H9 (cell line): ENCODE results near the gene MSI2. TPM values are rescaled to one million over a fixed set of nuclear protein-coding genes. Genes with fewer than 3 reads are reported as not detected.

Experiments
- DNase-seq: peaks from one replicate; pipeline ENCODE4 v3.0.0-alpha.2; 2017
- H2AFZ ChIP-seq: one replicate; pipeline ENCODE4 v1.6.1; 2013; ENCODE audit warnings: mild to moderate bottlenecking, low read length, control low read depth, moderate library complexity
- H2AK5ac ChIP-seq: 2 replicates; pipeline ENCODE4 v1.6.1; 2013; ENCODE audit warnings: low read length, control low read depth, mixed read lengths; ENCODE audit not compliant: insufficient read length
- H2BK120ac ChIP-seq: one replicate; pipeline ENCODE4 v1.6.1; 2013; ENCODE audit warnings: low read depth, mild to moderate bottlenecking, low read length, control low read depth, inconsistent platforms; ENCODE audit not compliant: poor library complexity, severe bottlenecking
- H2BK12ac ChIP-seq: 2 replicates; pipeline ENCODE4 v1.6.1; 2013; ENCODE audit warnings: low read length, control low read depth, mixed read lengths, low read depth; ENCODE audit not compliant: insufficient read length
- H2BK15ac ChIP-seq: 2 replicates; pipeline ENCODE4 v1.6.1; 2013; ENCODE audit warnings: low read depth, low read length, control low read depth
- H2BK20ac ChIP-seq: one replicate; pipeline ENCODE4 v1.6.1; 2013; ENCODE audit warnings: low read depth, mild to moderate bottlenecking, low read length, control low read depth, inconsistent platforms; ENCODE audit not compliant: poor library complexity, severe bottlenecking
- H2BK5ac ChIP-seq: 2 replicates; pipeline ENCODE4 v1.6.1; 2013; ENCODE audit warnings: low read length, control low read depth, mixed read lengths; ENCODE audit not compliant: insufficient read length
- H3K14ac ChIP-seq: 2 replicates; pipeline ENCODE4 v1.6.1; 2013; ENCODE audit warnings: low read length, control low read depth; ENCODE audit not compliant: insufficient read depth
- H3K18ac ChIP-seq: 2 replicates; pipeline ENCODE4 v1.6.1; 2013; ENCODE audit warnings: low read depth, mild to moderate bottlenecking, mixed read lengths, low read length, control low read depth; ENCODE audit not compliant: insufficient read length
- H3K23ac ChIP-seq: 2 replicates; pipeline ENCODE4 v1.6.1; 2013; ENCODE audit warnings: low read length, control low read depth, mixed read lengths, low read depth; ENCODE audit not compliant: insufficient read length
- H3K23me2 ChIP-seq: 2 replicates; pipeline ENCODE4 v1.6.1; 2013; ENCODE audit warnings: low read depth, mild to moderate bottlenecking, mixed read lengths, low read length, control low read depth; ENCODE audit not compliant: insufficient read length, poor library complexity, severe bottlenecking
- H3K27ac ChIP-seq: 2 replicates; pipeline ENCODE4 v1.5.1; 2013; ENCODE audit warnings: low read length, control low read depth, mixed read lengths, low read depth; ENCODE audit not compliant: insufficient read length
- H3K27me3 ChIP-seq: 2 replicates; pipeline ENCODE4 v1.6.1; 2013; ENCODE audit warnings: low read length, control low read depth, inconsistent platforms; ENCODE audit not compliant: insufficient read depth
- H3K4ac ChIP-seq: 2 replicates; pipeline ENCODE4 v1.6.1; 2013; ENCODE audit warnings: low read depth, mild to moderate bottlenecking, control low read depth, inconsistent platforms, low read length, moderate library complexity
- H3K4me1 ChIP-seq: 2 replicates; pipeline ENCODE4 v1.6.1; 2013; ENCODE audit warnings: low read length, control low read depth, inconsistent platforms; ENCODE audit not compliant: insufficient read depth
- H3K4me2 ChIP-seq: 2 replicates; pipeline ENCODE4 v1.6.1; 2013; ENCODE audit warnings: low read length, control low read depth, mixed read lengths; ENCODE audit not compliant: insufficient read length, insufficient read depth
- H3K56ac ChIP-seq: 2 replicates; pipeline ENCODE4 v1.6.1; 2013; ENCODE audit warnings: low read depth, mild to moderate bottlenecking, mixed read lengths, low read length, control low read depth; ENCODE audit not compliant: insufficient read length
- H3K79me1 ChIP-seq: 2 replicates; pipeline ENCODE4 v1.6.1; 2013; ENCODE audit warnings: low read depth, mild to moderate bottlenecking, moderate library complexity, low read length, control low read depth, inconsistent platforms; ENCODE audit not compliant: insufficient read depth, poor library complexity, severe bottlenecking
- H3K79me2 ChIP-seq: 2 replicates; pipeline ENCODE4 v1.6.1; 2013; ENCODE audit warnings: low read length, control low read depth, inconsistent platforms; ENCODE audit not compliant: insufficient read depth
- H3K9ac ChIP-seq: 2 replicates; pipeline ENCODE4 v1.6.1; 2013; ENCODE audit warnings: low read length, control low read depth, mixed read lengths; ENCODE audit not compliant: insufficient read length; ENCODE audit errors: extremely low read depth
- H3K9me3 ChIP-seq: one replicate; pipeline ENCODE4 v1.6.1; 2013; ENCODE audit warnings: low read depth, low read length, inconsistent platforms; ENCODE audit not compliant: control insufficient read depth
- H3T11ph ChIP-seq: one replicate; pipeline ENCODE4 v1.6.1; 2013; ENCODE audit warnings: mild to moderate bottlenecking, low read length, control low read depth, inconsistent platforms
- H4K20me1 ChIP-seq: one replicate; pipeline ENCODE4 v1.6.1; 2013; ENCODE audit not compliant: control insufficient read depth, insufficient read length, insufficient read depth
- H4K5ac ChIP-seq: 2 replicates; pipeline ENCODE4 v1.6.1; 2013; ENCODE audit warnings: low read depth, mild to moderate bottlenecking, mixed read lengths, low read length, control low read depth; ENCODE audit not compliant: insufficient read length
- H4K8ac ChIP-seq: replicated peaks from 2 replicates; pipeline ENCODE4 v1.6.1; 2013; ENCODE audit warnings: low read length, control low read depth, mixed read lengths, low read depth; ENCODE audit not compliant: insufficient read length
- H4K91ac ChIP-seq: 2 replicates; pipeline ENCODE4 v1.6.1; 2013; ENCODE audit warnings: low read depth, mild to moderate bottlenecking, moderate library complexity, mixed read lengths, low read length, control low read depth; ENCODE audit not compliant: insufficient read length
- H3K27ac Mint-ChIP-seq, 3 experiments: 2 replicates in 2 of 3; 3 replicates in 1 of 3; pipeline ENCODE4 v1.8.0; 2020 to 2021; ENCODE audit warnings: mixed read lengths in 3 of 3, mild to moderate bottlenecking in 1 of 3, moderate library complexity in 1 of 3
- H3K27me3 Mint-ChIP-seq: 2 replicates; pipeline ENCODE4 v1.8.0; 2021; ENCODE audit warnings: low read depth, mild to moderate bottlenecking, moderate library complexity, mixed read lengths
- H3K36me3 Mint-ChIP-seq, 3 experiments: 2 replicates in 2 of 3; 3 replicates in 1 of 3; pipeline ENCODE4 v1.8.0; 2020 to 2021; ENCODE audit warnings: low read depth in 3 of 3, mixed read lengths in 3 of 3; ENCODE audit not compliant: insufficient read depth in 1 of 3
- H3K4me1 Mint-ChIP-seq, 2 experiments: 2 replicates each; pipeline ENCODE4 v1.8.0; 2020; ENCODE audit warnings: mixed read lengths in 2 of 2
- H3K4me3 Mint-ChIP-seq, 2 experiments: 2 replicates in 1 of 2; 3 replicates in 1 of 2; pipeline ENCODE4 v1.8.0; 2020 to 2021; ENCODE audit warnings: mild to moderate bottlenecking in 2 of 2, mixed read lengths in 2 of 2, moderate library complexity in 1 of 2
- H3K9me3 Mint-ChIP-seq, 2 experiments: 2 replicates in 1 of 2; 3 replicates in 1 of 2; pipeline ENCODE4 v1.8.0; 2020; ENCODE audit warnings: mild to moderate bottlenecking in 2 of 2, mixed read lengths in 2 of 2, moderate library complexity in 1 of 2
- WGBS: extraction: QIAGEN DNeasy Blood & Tissue Kit; methylation state at CpG from one replicate; pipeline ENCODE4 v1.1.7; 2013; ENCODE audit warnings: missing lambda C conversion rate, low lambda C conversion rate, mixed read lengths; ENCODE audit not compliant: insufficient read length; ENCODE audit errors: extremely low coverage; 5-methylcytosine and 5-hydroxymethylcytosine counted together
- total RNA-seq: library from RNA; stranded (reverse); gene quantifications from 2 replicates; pipeline ENCODE4 v1.2.1, GENCODE V29; 2021
- TF ChIP-seq, protein P1 (sequence below): fragments of 200-600 bp; sonication (generic); conservative IDR thresholded peaks from 3 replicates; pipeline ENCODE4 v1.8.0; 2021; ENCODE audit warnings: antibody characterized with exemption, mild to moderate bottlenecking

MSI2 gene
- total RNA-seq, 1 experiment from 2014 or later = 98.5 TPM

DNA sequence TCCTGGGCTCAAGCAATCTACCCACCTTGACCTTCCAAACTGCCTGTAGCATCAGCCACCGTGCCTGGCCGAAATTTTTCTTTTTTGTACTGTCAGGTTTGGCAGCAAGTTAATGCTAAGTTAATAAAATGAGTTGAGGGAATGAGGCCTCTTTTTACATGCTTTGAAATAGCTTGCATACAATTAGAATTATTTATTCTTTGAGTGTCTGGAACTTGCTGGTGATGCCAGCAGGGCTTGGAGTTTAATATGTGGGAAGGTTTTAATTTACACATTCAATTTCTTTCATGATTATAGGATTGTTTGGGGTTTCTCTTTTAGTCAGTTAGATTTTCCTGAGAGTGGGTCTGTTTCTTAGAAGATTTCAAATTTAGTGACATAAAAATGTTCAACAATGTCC lies 31.2 kb upstream of the MSI2 start:
- no CpG with 5 or more reads among the region's 2 CpGs for whole genome bisulfite sequencing
- Histone ChIP-seq H4K20me1 (no peaks in the 10 kb centered on the region), H2BK12ac (no peak overlapping the region), H3K23ac (no peak overlapping the region), H3K4me2 (no peak overlapping the region), H2AK5ac (no peak overlapping the region), H3K27ac (no peak overlapping the region), H2BK120ac (no peak overlapping the region), H2BK20ac (no peak overlapping the region), H3K23me2 (no peaks in the 10 kb centered on the region), H3K9me3 (no peaks in the 10 kb centered on the region), H3K14ac (no peak overlapping the region), H3T11ph (no peak overlapping the region), H3K79me2 (no peaks in the 10 kb centered on the region), H3K18ac (no peak overlapping the region), H3K27me3 (no peaks in the 10 kb centered on the region), H3K4ac (no peak overlapping the region), H3K56ac (no peak overlapping the region), H3K9ac (no peak overlapping the region), H4K8ac (no peak overlapping the region), H2BK15ac (no peak overlapping the region), H4K5ac (no peak overlapping the region), H4K91ac (no peak overlapping the region), H2BK5ac (no peak overlapping the region), H3K4me1 (no peaks in the 10 kb centered on the region), H3K79me1 (no peaks in the 10 kb centered on the region), H2AFZ (no peak overlapping the region)
- H3K36me3 Mint-ChIP-seq = peaks cover 0 to 10% (median 3%) of the 10 kb centered on the region in 3 experiments; a peak in 6 of 7 replicates
- H3K27ac Mint-ChIP-seq = no peak overlapping the region
- no peak overlapping the region for H3K4me3 Mint-ChIP-seq
- no peak for DNase-seq
- peaks cover 14 to 22% of the 10 kb centered on the region in 2 experiments for H3K9me3 Mint-ChIP-seq
- no peaks in the 10 kb centered on the region for H3K4me1 Mint-ChIP-seq
- TF ChIP-seq, protein P1, sequence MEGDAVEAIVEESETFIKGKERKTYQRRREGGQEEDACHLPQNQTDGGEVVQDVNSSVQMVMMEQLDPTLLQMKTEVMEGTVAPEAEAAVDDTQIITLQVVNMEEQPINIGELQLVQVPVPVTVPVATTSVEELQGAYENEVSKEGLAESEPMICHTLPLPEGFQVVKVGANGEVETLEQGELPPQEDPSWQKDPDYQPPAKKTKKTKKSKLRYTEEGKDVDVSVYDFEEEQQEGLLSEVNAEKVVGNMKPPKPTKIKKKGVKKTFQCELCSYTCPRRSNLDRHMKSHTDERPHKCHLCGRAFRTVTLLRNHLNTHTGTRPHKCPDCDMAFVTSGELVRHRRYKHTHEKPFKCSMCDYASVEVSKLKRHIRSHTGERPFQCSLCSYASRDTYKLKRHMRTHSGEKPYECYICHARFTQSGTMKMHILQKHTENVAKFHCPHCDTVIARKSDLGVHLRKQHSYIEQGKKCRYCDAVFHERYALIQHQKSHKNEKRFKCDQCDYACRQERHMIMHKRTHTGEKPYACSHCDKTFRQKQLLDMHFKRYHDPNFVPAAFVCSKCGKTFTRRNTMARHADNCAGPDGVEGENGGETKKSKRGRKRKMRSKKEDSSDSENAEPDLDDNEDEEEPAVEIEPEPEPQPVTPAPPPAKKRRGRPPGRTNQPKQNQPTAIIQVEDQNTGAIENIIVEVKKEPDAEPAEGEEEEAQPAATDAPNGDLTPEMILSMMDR = no peak
- peaks cover 4% of the 10 kb centered on the region; the same call in 1 of the 2 replicates for H3K27me3 Mint-ChIP-seq
